Lung (tissue), 12 donors: ENCODE results near the gene MBP. TPM values are rescaled to one million over a fixed set of nuclear protein-coding genes. Genes with fewer than 3 reads are reported as not detected.

Experiments
- ATAC-seq: fragments of 200-7000 bp; cut with Tn5 transposase; one replicate; pipeline ENCODE4 v1.9.1; 2020; ENCODE audit warnings: moderate number of reproducible peaks; ENCODE audit not compliant: insufficient read depth, low FRiP score
- DNase-seq, 3 donors: peaks; one replicate each; pipeline ENCODE4 v3.0.0-alpha.2; 2013 to 2017
- H3K27ac ChIP-seq, 2 donors: one replicate each; pipeline ENCODE4 v1.5.1; 2013; ENCODE audit warnings: mild to moderate bottlenecking in 2 of 2, moderate library complexity in 2 of 2, control low read depth in 1 of 2, inconsistent platforms in 1 of 2, low read depth in 1 of 2, low read length in 1 of 2
- H3K27me3 ChIP-seq, 3 donors: one replicate each; pipeline ENCODE4 v1.5.1; 2013; ENCODE audit warnings: low read length in 2 of 3; ENCODE audit not compliant: control insufficient read depth in 3 of 3, insufficient read depth in 3 of 3
- H3K36me3 ChIP-seq, 4 donors: one replicate each; pipeline ENCODE4 v1.5.1; 2013; ENCODE audit warnings: low read length in 4 of 4, mild to moderate bottlenecking in 1 of 4, moderate library complexity in 1 of 4; ENCODE audit not compliant: control insufficient read depth in 4 of 4, insufficient read depth in 4 of 4
- H3K4me1 ChIP-seq, 5 donors: one replicate each; pipeline ENCODE4 v1.5.1; 2013; ENCODE audit warnings: low read length in 5 of 5, mild to moderate bottlenecking in 2 of 5, moderate library complexity in 1 of 5; ENCODE audit not compliant: control insufficient read depth in 5 of 5, insufficient read depth in 5 of 5
- H3K4me3 ChIP-seq: one replicate; pipeline ENCODE4 v1.5.1; 2013; ENCODE audit warnings: mild to moderate bottlenecking, control low read depth, moderate library complexity
- H3K9ac ChIP-seq, 2 donors: one replicate each; pipeline ENCODE4 v1.5.1; 2013; ENCODE audit warnings: low read length in 2 of 2, control low read depth in 1 of 2; ENCODE audit not compliant: insufficient read depth in 1 of 2
- H3K9me3 ChIP-seq, 4 donors: one replicate each; pipeline ENCODE4 v1.5.1; 2013; ENCODE audit warnings: low read length in 3 of 4, mild to moderate bottlenecking in 1 of 4, moderate library complexity in 1 of 4; ENCODE audit not compliant: control insufficient read depth in 4 of 4, insufficient read depth in 3 of 4
- WGBS, 2 donors: extraction: QIAGEN DNeasy Blood & Tissue Kit; methylation state at CpG; one replicate each; pipeline ENCODE4 v1.1.7; 2013; 5-methylcytosine and 5-hydroxymethylcytosine counted together
- polyA plus RNA-seq, 2 donors: library from polyadenylated mRNA; stranded (reverse); fragments of 200-250 nt; gene quantifications; one replicate each; pipeline ENCODE4 v1.2.1, GENCODE V29; 2013
- total RNA-seq, 2 donors: library from RNA; depleted of rRNA in 1 of 2; stranded (reverse); fragments of >200 nt in 1 of 2; gene quantifications; one replicate each; pipeline ENCODE4 v1.2.1, GENCODE V29; 2014 to 2021
- TF ChIP-seq, protein P1 (sequence below): IDR thresholded peaks from 2 replicates; pipeline ENCODE4 v1.5.1; 2012; ENCODE audit warnings: mild to moderate bottlenecking; ENCODE audit errors: control extremely low read depth, extremely low read depth
- donor health status: control.
- donor health status: control.
- donor health status: Bipolar disorder and iron deficiency.
- donor health status: healthy.
- donor health status: DM: yes; HTN: yes; CAD: no.

The MBP gene
- total and polyA plus RNA-seq, 4 donors, result 15.6 to 64.1 (median 30.9) TPM

DNA sequence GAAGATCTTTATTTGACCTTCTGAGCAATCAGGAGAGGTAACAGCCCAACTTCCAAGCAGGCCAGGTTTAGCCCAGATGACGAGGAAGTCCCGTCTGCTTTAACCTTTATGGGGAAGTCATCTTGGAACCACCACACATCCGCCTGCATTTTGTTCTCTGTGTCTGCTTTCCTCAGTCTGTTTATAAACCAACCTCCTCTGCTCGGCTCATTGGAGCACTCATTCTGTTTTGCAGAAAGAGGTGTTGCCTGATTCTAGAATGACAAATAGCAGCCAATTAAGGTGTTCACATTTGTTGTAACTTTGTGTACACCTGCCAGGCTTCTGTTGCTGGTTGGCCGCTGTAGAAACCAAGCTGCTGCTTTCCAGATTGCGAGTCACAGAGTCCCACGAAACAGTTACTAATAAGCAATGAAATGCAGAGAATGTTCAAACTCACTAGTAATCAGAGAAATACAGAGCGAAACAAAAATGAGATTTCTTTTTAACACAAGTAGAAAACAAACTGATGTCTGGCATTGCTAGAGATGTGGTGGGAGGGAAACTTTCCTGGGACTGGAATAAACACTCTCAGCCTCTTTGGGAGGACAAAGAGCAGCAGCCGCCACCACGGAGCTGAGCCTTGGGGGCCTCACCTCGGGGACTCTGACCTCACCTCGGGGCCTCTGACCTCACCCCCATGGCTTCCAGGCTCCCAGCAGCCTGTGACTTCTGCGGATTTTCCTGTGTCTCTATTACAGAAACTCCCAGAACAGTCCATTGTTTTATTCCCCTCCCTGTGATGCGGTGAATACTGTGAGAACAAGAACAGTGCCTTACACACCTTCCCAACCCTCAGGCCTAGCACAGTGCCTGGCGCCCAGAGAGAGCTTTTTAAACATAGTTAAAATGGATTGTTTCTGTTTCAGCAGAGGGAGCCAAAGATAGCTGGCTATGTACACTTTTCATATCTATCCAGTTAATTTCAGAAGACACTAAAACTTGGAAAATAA lies 64.0 kb downstream of the MBP start:
- WGBS, 2 donors, result 47 to 52% methylated on average over 15 of the region's 15 CpGs
- Histone ChIP-seq H3K36me3 (peaks cover 0 to 5% (median 0%) of the 10 kb centered on the region in 4 donors), H3K4me3 (no peak overlapping the region), H3K9ac (no peak overlapping the region), H3K27me3 (no peaks in the 10 kb centered on the region), H3K27ac (peak overlapping the region; percentile 51 to 95), H3K9me3 (no peaks in the 10 kb centered on the region), H3K4me1 (peaks cover 0 to 19% (median 12%) of the 10 kb centered on the region in 5 donors)
- TF ChIP-seq, protein P1, sequence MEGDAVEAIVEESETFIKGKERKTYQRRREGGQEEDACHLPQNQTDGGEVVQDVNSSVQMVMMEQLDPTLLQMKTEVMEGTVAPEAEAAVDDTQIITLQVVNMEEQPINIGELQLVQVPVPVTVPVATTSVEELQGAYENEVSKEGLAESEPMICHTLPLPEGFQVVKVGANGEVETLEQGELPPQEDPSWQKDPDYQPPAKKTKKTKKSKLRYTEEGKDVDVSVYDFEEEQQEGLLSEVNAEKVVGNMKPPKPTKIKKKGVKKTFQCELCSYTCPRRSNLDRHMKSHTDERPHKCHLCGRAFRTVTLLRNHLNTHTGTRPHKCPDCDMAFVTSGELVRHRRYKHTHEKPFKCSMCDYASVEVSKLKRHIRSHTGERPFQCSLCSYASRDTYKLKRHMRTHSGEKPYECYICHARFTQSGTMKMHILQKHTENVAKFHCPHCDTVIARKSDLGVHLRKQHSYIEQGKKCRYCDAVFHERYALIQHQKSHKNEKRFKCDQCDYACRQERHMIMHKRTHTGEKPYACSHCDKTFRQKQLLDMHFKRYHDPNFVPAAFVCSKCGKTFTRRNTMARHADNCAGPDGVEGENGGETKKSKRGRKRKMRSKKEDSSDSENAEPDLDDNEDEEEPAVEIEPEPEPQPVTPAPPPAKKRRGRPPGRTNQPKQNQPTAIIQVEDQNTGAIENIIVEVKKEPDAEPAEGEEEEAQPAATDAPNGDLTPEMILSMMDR, result no peak
- ATAC-seq (no peak), DNase-seq (no peak)

DNA sequence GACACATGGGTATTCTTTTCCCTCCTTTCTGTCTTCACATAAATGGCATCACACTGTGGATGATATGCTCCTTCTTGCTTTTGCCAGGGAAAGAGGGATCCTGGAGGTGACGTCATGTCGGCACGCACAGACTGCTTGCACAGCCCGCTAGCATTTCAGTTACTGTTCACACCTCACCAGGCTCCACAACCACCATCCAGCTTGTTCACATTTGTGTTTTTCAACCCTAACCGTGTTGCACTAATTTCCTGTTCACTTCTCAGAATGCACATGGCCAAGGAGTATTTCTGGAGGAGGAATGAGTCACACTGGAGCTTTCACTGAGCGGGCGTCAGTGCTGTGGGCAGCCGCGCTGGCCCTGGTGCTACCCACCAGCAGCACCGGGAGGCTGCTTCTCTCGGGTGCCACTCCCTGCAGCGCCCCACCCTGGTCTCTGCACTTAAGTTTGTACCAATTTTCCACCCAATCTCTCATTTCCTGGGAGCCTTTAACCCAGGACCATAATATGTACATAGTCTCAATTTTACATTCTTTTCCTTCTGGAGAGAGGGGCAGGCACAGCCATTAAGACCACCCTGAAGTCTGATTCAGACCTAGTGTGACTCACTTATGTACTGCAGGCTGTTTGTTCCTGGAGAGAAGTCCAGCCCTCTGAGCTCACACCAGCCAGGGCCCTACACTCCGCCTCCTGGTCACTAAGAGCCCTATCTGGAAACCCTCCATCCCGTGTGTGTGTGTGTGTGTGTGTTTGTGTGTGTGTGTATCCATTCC lies 65.1 kb downstream of the MBP start:
- peaks cover 0 to 9% (median 0%) of the 10 kb centered on the region in 4 donors for H3K36me3 ChIP-seq
- H3K9ac ChIP-seq, result no peak overlapping the region
- peaks cover 0 to 21% (median 10%) of the 10 kb centered on the region in 5 donors for H3K4me1 ChIP-seq
- no peaks in the 10 kb centered on the region for H3K27me3 ChIP-seq
- no peaks in the 10 kb centered on the region for H3K9me3 ChIP-seq
- H3K4me3 ChIP-seq, result no peak overlapping the region
- DNase-seq (peak in 2 of 3 donors; percentile 47 to 65), ATAC-seq (peak; percentile 63)
- H3K27ac ChIP-seq, result peak overlapping the region; percentile 51 to 95
- TF ChIP-seq, protein P1, result no peak
- WGBS, 2 donors, result 26 to 37% methylated on average over 14 of the region's 14 CpGs

DNA sequence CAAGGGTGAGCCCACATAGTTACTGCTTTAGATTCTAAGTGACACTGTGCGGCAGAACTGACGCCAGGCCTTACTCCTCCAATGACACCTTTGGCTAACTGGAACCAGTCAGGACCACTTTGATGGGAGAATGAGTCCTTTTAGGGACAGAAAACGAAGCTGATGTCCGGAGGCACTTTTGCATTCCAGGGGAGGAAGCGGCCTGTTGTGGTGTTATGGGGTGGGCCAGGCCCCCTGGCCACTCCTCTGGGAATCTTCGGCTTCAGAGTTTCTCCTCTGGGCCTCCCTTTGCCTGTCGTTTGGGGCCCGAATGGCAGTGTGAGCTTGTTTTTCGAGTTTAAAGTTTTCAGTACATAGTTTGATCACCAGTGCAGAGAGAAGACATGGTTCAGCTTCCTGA lies 65.9 kb downstream of the MBP start:
- 80 to 88% methylated on average over 9 of the region's 9 CpGs for WGBS, 2 donors
- peaks cover 0 to 23% (median 4%) of the 10 kb centered on the region in 5 donors for H3K4me1 ChIP-seq

More for the DNA sequence above, 65.9 kb downstream of the MBP start:
- no peak overlapping the region for H3K9ac ChIP-seq
- TF ChIP-seq, protein P1, result no peak
- H3K36me3 ChIP-seq, result peaks cover 0 to 9% (median 0%) of the 10 kb centered on the region in 4 donors
- DNase-seq (no peak), ATAC-seq (no peak)
- peak overlapping the region; percentile 45 to 74 for H3K27ac ChIP-seq
- no peaks in the 10 kb centered on the region for H3K27me3 ChIP-seq
- H3K9me3 ChIP-seq, result no peaks in the 10 kb centered on the region
- H3K4me3 ChIP-seq, result no peak overlapping the region
